ENCODE measurements around the gene FEZ2.

The FEZ2 gene

GRCh38 chr2:36560726-36561125 lies 37.2 kb downstream of the FEZ2 start:
- no peak for DNase-seq

DNA sequence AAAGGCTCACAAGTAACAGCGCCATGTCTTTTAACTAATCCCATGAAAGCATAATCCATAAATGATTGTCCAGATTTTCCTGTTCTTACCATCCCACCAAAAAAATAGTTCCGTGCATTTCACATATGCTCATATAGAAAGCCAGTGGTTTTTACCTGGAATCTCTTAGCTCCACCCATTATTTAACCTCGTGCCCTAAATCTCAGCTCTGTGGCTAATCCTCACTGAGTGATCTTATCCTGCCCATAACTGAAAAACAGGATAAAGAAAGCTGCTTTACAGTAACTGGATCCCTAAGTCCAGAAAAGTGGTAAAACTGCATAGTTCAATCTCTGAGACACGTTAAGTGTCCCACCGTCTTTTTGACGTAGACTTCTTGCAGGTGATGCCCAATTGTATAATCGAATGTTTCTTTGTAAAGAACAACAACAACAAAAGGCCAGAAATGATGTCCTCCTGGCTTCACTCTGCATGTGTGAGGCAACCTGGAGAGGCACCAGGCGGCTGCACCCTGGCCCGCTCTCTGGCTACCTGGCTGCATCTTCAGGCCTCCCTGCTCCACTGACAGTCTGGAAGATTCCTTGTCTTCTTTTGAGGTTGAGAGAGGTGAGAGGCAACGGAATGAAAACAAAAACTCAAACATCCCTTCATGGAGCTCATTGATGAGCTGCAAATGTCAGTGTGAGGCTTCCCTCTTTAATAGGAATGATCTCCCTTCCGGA lies 38.6 kb downstream of the FEZ2 start:
- DNase-seq, result no peak

- no peak for DNase-seq
These were observed 41.1 kb downstream of the FEZ2 start for GRCh38 chr2:36556842-36557241.

GRCh38 chr2:36555789-36556188 lies 42.2 kb downstream of the FEZ2 start:
- no peak for DNase-seq

- DNase-seq, result no peak
These were observed 43.4 kb downstream of the FEZ2 start for GRCh38 chr2:36554531-36554930.

- DNase-seq, result peak in 1 of 2 donors; percentile 5
These were observed 44.3 kb downstream of the FEZ2 start for GRCh38 chr2:36553683-36554082.

GRCh38 chr2:36550006-36550405 lies 48.0 kb downstream of the FEZ2 start:
- DNase-seq, result no peak

GRCh38 chr2:36549165-36549574 lies 48.8 kb downstream of the FEZ2 start:
- DNase-seq, result no peak

DNA sequence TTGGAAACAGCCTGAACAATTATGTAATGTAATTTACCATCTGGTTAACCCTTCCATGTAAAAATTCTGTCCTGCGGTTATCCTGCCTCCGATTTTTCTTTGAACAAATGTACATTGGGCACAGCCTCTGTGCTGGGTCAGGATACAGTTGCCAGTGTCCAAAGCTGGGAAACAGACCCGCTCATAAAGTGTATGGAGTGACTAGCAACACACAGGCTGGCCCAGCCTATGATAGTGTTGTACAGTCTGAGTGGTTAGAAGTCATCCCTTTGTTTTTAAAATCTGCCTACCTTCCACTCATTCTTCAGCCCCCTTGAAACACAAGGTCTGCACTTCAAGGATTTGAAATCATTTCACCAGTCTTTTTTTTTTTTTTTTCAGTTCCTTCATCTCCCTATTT lies 50.1 kb downstream of the FEZ2 start:
- DNase-seq, result no peak

- DNase-seq, result no peak
These were observed 52.0 kb downstream of the FEZ2 start for GRCh38 chr2:36545871-36546416.

DNA sequence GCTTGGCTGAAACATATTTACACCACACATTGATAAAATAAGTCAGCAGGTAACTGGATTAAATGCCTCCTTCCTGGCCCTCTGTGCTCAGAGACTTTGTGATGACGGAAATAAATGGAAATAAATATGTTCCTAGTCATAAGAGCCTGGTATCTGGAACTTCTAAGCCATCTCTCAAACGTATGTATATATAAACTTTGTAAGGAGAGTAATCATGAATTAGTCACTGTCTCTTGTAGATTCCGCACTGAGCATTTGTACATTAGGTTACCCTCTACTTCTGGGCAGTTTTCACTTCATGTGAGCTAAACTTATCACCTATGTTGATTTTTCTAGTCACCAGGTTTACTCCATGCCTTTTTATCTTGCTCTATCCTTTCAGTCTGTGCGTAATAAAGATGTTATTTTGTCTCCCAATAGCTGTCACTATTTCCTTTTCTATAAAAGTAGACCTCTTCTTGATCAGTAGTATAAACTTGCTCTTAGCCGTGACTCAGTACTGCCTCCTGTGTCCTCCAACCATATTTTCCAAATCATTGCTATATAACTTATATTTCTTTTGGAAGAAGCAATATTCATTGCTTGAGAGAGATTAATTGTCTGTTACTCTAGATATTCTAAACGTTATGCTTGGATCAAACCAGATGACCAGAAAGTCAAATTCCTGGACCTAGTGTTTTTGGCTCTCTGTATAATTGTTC lies 53.2 kb downstream of the FEZ2 start:
- no peak for DNase-seq

- no peak for DNase-seq
These were observed 55.9 kb downstream of the FEZ2 start for GRCh38 chr2:36541891-36542595.

- DNase-seq, result no peak
These were observed 56.8 kb downstream of the FEZ2 start for GRCh38 chr2:36540986-36541754.

DNA sequence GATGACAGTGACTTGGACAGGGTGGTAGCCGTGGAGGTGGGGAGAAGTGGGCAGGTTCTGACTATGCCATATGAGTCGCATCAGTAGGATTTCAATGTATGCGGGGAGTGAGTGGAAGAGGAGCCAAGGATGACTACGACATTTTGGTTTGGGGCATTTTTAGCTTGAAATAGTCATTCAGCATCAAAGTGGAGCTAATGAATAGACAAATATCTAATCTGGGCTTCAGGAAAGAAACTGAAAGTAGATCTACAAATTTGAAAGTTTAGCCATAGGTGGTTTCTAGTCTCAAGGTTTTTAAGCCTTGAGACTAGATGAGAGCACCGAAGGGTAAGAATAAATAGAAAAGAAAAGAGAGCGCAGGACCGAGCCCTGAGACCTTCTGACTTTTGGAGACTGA lies 58.3 kb downstream of the FEZ2 start:
- no peak for DNase-seq

GRCh38 chr2:36538335-36538734 lies 59.6 kb downstream of the FEZ2 start:
- DNase-seq, result no peak

- no peak for DNase-seq
These were observed 61.2 kb downstream of the FEZ2 start for GRCh38 chr2:36536776-36537175.

DNA sequence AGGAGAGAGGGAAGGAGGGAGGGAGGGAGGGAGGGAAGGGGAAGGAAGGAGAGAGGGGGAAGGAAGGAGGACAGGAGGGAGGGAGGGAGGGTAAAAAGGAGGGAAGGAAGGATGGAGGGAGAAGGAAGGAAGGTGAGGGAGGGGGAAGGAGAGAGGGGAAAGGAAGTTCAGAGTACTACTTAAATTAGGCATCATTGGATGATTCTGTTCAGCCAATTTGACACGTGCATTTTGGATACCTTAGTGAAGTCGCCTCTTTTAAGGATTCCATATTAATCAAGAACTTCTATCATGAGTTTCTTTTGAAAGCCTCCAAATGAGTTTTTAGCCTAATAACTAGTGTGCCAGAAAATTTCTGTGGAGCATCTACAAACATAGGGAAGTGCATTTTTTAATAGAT lies 62.9 kb downstream of the FEZ2 start:
- no peak for DNase-seq

GRCh38 chr2:36534275-36534799 lies 63.6 kb downstream of the FEZ2 start:
- no peak for DNase-seq

GRCh38 chr2:36530983-36531354 lies 67.0 kb downstream of the FEZ2 start:
- DNase-seq, result no peak

DNA sequence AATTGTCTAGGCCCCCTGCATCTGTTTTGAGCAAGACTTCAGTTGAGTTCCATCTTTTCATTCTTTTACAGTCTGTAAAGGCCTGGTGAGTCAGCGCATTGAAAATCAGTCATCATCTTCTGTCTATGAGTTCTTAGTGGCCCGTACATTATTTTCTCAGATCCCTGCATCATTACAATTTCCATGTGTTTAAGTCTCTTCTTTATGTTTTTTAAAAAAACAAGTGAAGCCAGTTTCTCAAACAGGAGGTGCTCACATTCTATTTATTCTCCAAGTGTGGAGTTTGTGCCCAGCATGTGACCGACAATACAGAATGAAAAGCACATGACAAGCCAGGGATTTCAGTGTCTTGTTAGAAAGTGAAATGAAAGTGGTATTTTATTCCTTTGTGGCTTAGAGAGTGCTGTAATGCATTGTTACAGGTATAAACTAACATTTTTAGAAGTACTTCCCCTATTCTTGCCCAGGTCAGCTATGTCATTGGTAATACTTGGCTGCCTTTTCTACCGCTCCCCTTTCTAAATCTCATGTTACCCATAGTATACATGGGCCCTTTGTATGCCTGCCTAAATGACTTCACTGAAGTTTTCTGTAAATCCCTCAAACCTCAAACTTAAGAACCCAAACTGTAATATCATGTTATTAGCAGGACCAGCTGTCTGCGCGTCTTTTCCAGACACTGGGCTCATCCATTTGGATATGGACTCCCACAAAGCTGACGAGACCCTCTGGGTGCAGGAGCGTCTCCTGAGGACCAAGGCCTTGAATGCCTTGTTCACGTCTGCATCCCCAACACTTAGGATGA lies 67.6 kb downstream of the FEZ2 start:
- DNase-seq, result no peak

DNA sequence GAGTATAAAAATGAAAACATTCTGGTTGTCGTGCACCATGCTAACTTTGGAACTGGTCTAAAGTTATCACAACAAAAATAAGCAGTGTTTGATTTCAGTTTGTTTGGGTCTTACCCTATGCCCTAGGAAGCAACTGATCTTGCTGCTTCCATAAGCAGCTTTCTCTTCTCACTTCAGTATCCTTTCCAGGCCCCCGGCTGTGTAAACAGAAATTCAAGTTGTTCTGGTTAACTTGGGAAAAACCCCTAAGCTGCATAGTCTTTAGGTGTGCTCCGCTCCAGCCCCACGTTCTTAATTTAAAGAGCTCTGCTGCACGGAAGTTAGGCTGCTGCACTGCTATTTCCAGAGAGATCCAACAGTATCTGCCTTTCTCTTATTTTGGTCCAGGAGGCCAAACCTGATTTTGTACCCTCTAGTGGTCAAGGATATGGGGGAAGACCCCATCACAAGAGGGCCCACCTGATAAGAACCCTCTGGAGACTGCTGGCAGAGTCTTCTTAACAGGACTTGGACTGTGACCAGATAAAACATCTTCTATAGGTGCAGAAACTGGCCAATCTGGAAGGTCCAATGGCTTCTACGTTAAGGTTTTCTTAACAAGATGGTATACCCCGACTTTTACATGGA lies 69.1 kb downstream of the FEZ2 start:
- no peak for DNase-seq
